Measurements from ENCODE around the gene RBMS1.

DNA sequence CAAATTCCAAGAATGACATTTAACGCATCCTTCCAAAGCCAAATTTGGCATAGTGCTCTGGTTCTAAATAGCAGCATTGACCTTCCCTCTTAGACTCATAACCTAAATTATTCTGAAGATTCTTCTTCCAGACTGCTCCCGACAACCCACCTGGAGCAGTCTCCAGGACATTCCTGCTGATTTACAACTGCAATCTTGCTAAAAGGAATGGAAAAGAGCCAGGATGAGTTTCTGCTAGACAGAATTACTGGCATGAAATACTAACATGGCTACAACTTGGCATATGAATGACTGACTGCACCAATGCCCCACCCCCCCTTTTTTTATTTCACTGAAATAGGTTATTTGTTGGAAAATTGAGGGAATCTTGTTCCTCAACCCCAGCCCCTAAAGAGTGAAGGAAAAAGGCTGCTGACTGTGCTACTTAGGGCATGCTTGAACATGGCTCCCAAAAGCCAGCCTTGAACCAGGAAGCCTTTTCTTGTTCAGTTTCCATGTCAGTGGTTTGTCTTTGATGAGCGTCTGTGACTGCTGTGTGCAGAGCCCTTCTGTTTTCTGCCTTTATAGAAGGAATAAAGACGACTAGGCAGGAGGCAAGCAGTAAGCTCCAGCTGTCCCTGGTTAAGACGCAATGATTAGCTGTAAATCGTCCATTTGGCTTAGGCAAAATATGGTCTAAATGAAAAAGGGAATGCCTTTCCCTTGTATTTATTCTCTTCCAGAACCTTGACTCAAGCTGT is 246.1 kb downstream of the RBMS1 start:
- TF ChIP-seq POLR2A (IDR thresholded peaks at IDR 0.05) = no peak
- TF ChIP-seq CTCF (IDR thresholded peaks at IDR 0.05) = no peak
- TF ChIP-seq EP300 (IDR thresholded peaks at IDR 0.05) = no peak

Data from tibial nerve (tissue), 4 donors.